H1 (cell line): ENCODE measurements around the gene WRAP73. TPM values are rescaled to one million over a fixed set of nuclear protein-coding genes. Genes with fewer than 3 reads are reported as not detected.

Source experiments
- EP300 ChIP-seq, 2 experiments: IDR thresholded peaks; 1 replicate in 1 of 2; 2 replicates in 1 of 2; pipeline ENCODE4 v1.6.1; 2011 to 2012; ENCODE audit warnings: low read depth in 2 of 2, low read length in 2 of 2, mild to moderate bottlenecking in 2 of 2, borderline replicate concordance in 1 of 2, inconsistent platforms in 1 of 2, moderate library complexity in 1 of 2
- KDM4A ChIP-seq: IDR thresholded peaks from one replicate; pipeline ENCODE4 v1.7.1; 2012; ENCODE audit warnings: low read depth, mild to moderate bottlenecking, moderate library complexity, low read length, inconsistent platforms; ENCODE audit not compliant: severe bottlenecking
- RBBP5 ChIP-seq: IDR thresholded peaks from 2 replicates; pipeline ENCODE4 v1.7.1; 2012; ENCODE audit warnings: low read depth, mild to moderate bottlenecking, inconsistent platforms, low read length, moderate library complexity, borderline replicate concordance
- RNF2 ChIP-seq: fragments of 200-900, 300-1000 bp; sonication (generic); IDR thresholded peaks from 2 replicates; pipeline ENCODE4 v1.7.1; 2016; ENCODE audit warnings: borderline replicate concordance, low read depth, mild to moderate bottlenecking, antibody characterized with exemption, low read length; ENCODE audit not compliant: poor library complexity, severe bottlenecking; ENCODE audit errors: missing control alignments
- RXRA ChIP-seq: IDR thresholded peaks from 2 replicates; pipeline ENCODE4 v1.6.1; 2011; ENCODE audit warnings: low read depth, mild to moderate bottlenecking, low read length, moderate library complexity; ENCODE audit not compliant: insufficient read depth
- polyA plus RNA-seq, 7 experiments: library from polyadenylated mRNA; depleted of rRNA in 3 of 7; stranded (reverse) in 5 of 7; unstranded in 2 of 7; fragments of >200 nt in 5 of 7; fragments of 200-250 nt in 2 of 7; gene quantifications; 1 replicate in 5 of 7; 2 replicates in 1 of 7; 4 replicates in 1 of 7; pipeline versions ENCODE4 v1.2.1 to v1.2.3, GENCODE V29; 2011 to 2013; ENCODE audit warnings: missing spikeins in 2 of 7, mixed read lengths in 2 of 7
- total RNA-seq: library from RNA; stranded (reverse); fragmentation: NEBNext Ultra II Directional; extraction: Animal tissue kit (Norgen Biotek cat#: 25700); gene quantifications from 2 replicates; pipeline ENCODE4 v1.2.1, GENCODE V29; 2021
- TF ChIP-seq, protein P1 (sequence below): fragments of 300-600 bp; sonication (generic); IDR thresholded peaks from 2 replicates; pipeline ENCODE4 v1.7.1; 2012; ENCODE audit warnings: low read length, moderate library complexity, mild to moderate bottlenecking, inconsistent platforms; ENCODE audit not compliant: insufficient replicate concordance
- TF ChIP-seq, protein P2 (sequence below): IDR thresholded peaks from 2 replicates; pipeline ENCODE4 v1.6.1; 2011; ENCODE audit warnings: low read length, improper control_type of control experiment

The WRAP73 gene
- total and polyA plus RNA-seq, 2 of the 8 experiments (the other 6 are each of a cell fraction or from before 2014, with no cell fraction given) = 30.3 to 50.7 TPM

DNA sequence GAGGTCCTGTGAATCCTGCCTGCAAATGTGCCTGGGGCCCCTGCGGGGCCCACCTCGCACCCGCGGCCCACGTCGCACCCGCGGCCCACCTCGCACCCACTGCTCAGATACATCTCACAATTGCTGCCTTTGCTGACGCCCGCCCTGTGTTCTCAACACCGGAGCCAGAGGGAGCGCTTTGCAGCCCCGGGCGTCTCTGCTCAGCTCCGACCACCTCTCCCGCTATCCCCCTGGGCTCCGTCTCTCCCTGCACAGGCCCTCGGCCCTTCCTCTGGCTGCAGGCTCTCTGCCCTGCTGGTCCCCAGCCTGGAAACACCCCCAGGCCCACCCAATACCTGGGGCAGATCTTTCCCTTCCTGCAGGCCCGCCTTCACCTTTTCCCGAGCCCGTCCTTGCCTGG, 47.2 kb upstream of the WRAP73 start (continued):
- TF ChIP-seq, protein P1, sequence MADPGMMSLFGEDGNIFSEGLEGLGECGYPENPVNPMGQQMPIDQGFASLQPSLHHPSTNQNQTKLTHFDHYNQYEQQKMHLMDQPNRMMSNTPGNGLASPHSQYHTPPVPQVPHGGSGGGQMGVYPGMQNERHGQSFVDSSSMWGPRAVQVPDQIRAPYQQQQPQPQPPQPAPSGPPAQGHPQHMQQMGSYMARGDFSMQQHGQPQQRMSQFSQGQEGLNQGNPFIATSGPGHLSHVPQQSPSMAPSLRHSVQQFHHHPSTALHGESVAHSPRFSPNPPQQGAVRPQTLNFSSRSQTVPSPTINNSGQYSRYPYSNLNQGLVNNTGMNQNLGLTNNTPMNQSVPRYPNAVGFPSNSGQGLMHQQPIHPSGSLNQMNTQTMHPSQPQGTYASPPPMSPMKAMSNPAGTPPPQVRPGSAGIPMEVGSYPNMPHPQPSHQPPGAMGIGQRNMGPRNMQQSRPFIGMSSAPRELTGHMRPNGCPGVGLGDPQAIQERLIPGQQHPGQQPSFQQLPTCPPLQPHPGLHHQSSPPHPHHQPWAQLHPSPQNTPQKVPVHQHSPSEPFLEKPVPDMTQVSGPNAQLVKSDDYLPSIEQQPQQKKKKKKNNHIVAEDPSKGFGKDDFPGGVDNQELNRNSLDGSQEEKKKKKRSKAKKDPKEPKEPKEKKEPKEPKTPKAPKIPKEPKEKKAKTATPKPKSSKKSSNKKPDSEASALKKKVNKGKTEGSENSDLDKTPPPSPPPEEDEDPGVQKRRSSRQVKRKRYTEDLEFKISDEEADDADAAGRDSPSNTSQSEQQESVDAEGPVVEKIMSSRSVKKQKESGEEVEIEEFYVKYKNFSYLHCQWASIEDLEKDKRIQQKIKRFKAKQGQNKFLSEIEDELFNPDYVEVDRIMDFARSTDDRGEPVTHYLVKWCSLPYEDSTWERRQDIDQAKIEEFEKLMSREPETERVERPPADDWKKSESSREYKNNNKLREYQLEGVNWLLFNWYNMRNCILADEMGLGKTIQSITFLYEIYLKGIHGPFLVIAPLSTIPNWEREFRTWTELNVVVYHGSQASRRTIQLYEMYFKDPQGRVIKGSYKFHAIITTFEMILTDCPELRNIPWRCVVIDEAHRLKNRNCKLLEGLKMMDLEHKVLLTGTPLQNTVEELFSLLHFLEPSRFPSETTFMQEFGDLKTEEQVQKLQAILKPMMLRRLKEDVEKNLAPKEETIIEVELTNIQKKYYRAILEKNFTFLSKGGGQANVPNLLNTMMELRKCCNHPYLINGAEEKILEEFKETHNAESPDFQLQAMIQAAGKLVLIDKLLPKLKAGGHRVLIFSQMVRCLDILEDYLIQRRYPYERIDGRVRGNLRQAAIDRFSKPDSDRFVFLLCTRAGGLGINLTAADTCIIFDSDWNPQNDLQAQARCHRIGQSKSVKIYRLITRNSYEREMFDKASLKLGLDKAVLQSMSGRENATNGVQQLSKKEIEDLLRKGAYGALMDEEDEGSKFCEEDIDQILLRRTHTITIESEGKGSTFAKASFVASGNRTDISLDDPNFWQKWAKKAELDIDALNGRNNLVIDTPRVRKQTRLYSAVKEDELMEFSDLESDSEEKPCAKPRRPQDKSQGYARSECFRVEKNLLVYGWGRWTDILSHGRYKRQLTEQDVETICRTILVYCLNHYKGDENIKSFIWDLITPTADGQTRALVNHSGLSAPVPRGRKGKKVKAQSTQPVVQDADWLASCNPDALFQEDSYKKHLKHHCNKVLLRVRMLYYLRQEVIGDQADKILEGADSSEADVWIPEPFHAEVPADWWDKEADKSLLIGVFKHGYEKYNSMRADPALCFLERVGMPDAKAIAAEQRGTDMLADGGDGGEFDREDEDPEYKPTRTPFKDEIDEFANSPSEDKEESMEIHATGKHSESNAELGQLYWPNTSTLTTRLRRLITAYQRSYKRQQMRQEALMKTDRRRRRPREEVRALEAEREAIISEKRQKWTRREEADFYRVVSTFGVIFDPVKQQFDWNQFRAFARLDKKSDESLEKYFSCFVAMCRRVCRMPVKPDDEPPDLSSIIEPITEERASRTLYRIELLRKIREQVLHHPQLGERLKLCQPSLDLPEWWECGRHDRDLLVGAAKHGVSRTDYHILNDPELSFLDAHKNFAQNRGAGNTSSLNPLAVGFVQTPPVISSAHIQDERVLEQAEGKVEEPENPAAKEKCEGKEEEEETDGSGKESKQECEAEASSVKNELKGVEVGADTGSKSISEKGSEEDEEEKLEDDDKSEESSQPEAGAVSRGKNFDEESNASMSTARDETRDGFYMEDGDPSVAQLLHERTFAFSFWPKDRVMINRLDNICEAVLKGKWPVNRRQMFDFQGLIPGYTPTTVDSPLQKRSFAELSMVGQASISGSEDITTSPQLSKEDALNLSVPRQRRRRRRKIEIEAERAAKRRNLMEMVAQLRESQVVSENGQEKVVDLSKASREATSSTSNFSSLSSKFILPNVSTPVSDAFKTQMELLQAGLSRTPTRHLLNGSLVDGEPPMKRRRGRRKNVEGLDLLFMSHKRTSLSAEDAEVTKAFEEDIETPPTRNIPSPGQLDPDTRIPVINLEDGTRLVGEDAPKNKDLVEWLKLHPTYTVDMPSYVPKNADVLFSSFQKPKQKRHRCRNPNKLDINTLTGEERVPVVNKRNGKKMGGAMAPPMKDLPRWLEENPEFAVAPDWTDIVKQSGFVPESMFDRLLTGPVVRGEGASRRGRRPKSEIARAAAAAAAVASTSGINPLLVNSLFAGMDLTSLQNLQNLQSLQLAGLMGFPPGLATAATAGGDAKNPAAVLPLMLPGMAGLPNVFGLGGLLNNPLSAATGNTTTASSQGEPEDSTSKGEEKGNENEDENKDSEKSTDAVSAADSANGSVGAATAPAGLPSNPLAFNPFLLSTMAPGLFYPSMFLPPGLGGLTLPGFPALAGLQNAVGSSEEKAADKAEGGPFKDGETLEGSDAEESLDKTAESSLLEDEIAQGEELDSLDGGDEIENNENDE = no peak
- TF ChIP-seq KDM4A (no peak), RBBP5 (no peak), EP300 (IDR thresholded peaks at IDR 0.05; ENCODE audit: borderline replicate concordance in 1 of 2, low read depth in 2 of 2, low read length in 2 of 2) (no peak), RXRA (no peak), RNF2 (no peak)
- TF ChIP-seq, protein P2, sequence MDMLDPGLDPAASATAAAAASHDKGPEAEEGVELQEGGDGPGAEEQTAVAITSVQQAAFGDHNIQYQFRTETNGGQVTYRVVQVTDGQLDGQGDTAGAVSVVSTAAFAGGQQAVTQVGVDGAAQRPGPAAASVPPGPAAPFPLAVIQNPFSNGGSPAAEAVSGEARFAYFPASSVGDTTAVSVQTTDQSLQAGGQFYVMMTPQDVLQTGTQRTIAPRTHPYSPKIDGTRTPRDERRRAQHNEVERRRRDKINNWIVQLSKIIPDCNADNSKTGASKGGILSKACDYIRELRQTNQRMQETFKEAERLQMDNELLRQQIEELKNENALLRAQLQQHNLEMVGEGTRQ = no peak
- TF ChIP-seq, all 59 proteins: peak for 0
